NCI-H2171 treated with DMSO at 0.1 percent for 48 hours (cell line): ENCODE results near the gene RNF149.
A peak's percentile ranks its signal among the peaks of the same experiment; 100 is the strongest.
"Not testable (repeated sequence)": the region's sequence is repeated elsewhere in the genome, so short reads cannot be mapped to it uniquely, and the experiment has no call there.

Experiments
- DNase-seq: peaks from one replicate; lab custom pipeline; 2025; lab: John Stamatoyannopoulos, UW

RNF149 gene

GRCh38 chr2:101330253-101330933, 21.9 kb upstream of the RNF149 start:
- no peak for DNase-seq

- peak; percentile 73 for DNase-seq
Observed at GRCh38 chr2:101329026-101329425, 20.5 kb upstream of the RNF149 start.

DNA sequence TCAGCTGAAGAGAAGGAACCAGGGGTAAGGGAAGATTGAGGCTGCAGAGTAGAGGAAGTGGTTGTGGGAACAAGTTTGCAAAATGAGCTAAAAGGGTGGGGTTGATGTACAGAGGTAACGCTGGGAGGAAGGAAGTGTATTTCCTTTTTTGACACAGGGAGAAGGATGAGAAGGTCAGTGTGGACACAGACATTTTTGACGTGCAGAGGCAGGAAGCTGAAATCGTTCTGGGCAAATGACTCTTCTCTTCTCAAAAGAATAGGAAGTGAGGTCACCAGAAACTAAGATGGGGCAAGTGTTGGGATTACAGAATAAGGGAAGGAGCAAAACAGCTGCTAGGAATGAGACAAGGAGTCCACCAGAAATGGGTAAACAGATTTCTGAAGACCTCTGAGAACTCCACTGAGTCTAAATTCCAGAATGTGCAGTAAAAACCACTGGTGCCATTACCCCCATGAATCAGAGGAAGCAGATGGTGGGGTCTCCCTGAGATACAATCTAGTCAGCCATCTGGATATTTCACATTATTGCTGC, 20.0 kb upstream of the RNF149 start:
- DNase-seq: peak; percentile 73

- DNase-seq: no peak
Observed at GRCh38 chr2:101327863-101328394, 19.4 kb upstream of the RNF149 start.

DNA sequence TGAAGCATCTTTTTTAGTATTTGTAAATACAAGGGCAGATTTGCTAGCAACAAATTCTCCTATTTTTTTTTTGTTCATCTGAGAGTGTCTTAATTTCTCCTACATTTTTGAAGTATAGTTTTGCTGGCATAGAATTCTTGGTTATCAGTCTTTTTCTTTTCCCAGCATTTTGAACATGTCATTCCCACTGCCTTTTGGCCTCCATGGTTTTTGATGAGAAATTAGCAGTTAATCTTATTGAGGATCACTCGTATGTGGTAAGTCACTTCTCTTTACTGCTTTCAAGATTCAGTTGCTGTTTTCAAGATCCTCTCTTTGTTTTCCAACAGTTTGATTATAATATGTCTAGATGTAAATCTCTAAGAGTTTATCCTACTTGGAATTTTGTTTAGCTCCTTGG, 16.9 kb upstream of the RNF149 start:
- no peak for DNase-seq

DNA sequence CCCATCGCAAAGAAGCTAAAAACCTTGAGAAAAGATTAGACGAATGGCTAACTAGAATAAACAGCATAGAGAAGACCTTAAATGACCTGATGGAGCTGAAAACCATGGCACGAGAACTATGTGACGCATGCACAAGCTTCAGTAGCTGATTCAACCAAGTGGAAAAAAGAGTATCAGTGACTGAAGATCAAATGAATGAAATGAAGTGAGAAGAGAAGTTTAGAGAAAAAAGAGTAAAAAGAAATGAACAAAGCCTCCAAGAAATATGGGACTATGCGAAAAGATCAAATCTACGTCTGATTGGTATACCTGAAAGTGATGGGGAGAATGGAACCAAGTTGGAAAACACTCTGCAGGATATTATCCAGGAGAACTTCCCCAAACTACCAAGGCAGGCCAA, 8.1 kb upstream of the RNF149 start:
- DNase-seq: not testable (repeated sequence)

DNA sequence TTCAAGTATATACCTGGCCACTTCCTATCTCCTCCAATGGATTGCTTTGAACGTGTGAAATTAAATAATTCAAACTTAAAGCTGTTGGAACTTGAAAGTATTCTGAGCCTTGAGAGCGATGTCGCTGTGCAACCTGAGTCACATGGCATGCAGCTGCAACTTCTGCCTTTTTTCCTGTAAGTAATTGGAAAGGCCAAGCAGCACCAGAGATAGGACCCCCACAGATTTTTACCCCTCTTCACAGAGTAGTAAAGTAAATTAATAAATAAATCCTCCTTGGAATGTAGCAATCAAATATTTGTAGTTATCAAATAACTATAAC, 3.2 kb upstream of the RNF149 start:
- DNase-seq: no peak

DNA sequence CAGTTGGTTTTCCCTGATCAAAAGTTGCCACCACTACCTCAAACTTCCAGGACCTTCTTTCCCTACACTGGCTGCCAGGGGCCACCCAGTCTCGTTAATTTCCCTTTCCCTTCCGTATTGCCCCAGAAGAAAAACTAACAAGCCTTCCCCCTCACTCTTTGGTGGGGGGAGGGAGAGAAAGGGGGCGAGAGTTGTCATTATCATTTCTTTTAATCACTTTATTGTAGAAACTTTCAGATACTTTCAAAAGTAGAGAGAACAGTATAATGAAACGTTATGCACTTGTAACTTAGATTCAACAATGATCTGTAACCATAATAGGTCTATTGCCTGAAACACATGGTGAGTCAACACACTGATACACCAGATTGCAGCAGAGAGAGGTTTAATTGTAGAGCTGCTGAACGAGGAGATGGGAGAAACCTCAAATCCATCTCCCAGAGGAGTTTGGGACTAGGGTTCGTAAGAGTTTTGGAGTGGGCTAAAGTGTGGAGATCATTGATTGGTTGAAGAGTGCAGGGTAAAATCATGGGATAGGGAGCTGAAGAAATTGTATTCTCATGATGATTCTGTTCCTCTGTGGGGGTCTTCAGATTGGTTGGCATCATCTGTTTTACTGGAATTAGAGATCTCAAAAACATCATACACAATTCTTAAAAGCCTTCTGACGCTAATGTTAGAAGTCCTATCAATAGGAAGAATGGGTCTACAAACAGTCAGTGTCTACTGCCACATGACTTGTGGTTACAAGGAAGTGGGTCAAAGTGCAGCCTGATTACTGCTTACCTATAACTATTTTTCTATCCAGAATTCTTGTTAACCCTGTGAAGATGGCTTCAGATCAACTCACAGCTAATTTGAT, 2.6 kb upstream of the RNF149 start:
- no peak for DNase-seq

DNA sequence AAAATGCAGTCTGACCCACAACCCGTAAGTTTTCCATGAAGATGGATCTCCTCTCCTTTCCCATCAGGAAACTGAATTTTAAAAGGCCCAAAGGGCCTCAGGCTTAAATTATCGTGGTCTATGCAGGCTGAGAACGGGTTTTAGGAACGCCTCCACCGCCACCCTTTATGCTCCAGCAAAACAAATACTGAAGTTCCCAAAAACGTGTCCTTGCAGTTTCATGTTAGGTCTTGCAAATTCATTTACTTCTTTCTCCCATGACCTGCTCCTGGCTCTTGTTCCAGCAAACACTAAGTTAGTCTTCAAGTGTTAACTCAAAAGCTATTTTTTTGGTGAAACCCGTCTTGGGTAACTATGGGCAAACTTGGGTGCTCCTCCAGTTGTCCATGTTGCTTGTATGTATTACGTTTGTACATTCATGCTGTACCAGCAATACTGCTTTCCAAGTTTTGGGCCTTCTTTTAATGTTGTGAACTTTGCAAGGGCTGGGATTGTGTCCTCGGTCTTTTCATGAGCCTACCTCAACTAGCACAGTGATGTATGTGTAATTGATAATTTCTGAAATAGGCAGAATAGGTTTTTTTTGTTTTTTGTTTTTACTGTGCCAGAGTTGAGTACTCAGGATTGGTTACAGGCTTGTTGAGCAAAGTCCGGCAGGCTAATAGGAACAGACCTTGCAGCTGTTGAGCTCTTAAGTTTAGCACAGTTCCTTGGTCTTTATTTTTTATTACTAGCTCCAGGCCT, 1.8 kb upstream of the RNF149 start:
- no peak for DNase-seq

DNA sequence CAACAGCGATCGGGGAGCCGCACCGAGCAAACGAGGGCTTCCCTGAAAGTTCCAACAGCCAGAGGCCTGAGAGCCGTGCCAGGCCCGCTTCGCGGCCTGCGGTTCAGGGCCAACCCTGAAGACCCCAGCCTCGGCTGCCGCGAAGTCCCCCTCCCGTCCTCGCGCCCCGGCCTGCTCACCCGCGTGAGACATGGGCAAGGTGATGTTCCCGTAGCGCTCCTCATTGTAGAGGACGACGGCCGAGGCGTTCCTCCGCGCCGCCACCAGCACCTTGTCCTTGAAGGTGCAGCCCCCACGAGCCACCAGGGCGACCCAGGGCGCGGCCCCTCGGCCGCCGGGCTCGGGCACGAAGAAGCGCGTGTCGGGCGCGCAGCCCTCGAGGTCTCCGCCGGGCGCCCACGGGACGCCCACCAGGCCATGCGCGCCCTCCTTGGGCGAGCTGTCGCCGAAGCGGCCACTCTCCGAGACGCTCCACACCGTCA, 510 bp downstream of the RNF149 start:
- DNase-seq: peak; percentile 22

DNA sequence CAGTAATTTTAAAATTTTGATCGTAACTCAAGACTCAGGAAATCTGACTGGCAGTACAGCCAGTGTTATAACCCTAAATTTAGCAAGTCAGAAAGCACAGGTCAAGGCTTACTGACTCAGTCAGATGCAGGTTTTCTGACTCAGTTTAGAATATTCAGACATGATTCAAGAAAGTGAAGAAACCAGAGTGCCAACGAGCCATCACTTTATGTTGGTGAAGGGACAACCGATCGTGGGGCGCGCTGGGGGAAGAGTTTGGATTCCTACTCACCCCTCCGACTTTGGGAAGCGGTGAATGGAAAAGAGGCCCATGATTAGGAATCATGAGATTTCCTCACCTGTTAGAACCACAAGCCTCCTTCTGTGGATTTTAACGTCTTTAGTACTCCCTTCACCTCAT, 998 bp downstream of the RNF149 start:
- DNase-seq: no peak

DNA sequence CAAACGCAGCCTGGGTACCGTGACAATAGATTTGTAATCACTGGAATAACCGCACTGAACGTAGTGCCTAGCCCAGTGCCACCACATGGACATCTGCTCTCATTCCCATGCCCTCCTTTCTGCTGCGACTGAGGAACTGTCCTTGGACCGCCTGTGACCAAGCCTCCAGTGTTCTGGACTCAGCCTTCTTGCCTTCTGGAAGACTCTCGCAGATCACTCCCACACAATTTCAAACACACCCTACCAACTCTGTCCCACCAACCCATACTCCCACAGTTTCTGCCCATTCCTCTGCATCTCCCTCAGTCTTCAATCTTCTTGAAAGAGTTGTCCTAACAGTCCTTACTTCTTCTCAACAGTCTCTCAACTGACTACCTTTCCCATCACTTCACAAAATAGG, 2.1 kb downstream of the RNF149 start:
- DNase-seq: no peak

GRCh38 chr2:101305492-101306078, 2.9 kb downstream of the RNF149 start:
- DNase-seq: no peak

- DNase-seq: no peak
Observed at GRCh38 chr2:101305035-101305434, 3.5 kb downstream of the RNF149 start.

- DNase-seq: no peak
Observed at GRCh38 chr2:101303688-101304087, 4.8 kb downstream of the RNF149 start.

GRCh38 chr2:101302016-101302415, 6.5 kb downstream of the RNF149 start:
- no peak for DNase-seq

DNA sequence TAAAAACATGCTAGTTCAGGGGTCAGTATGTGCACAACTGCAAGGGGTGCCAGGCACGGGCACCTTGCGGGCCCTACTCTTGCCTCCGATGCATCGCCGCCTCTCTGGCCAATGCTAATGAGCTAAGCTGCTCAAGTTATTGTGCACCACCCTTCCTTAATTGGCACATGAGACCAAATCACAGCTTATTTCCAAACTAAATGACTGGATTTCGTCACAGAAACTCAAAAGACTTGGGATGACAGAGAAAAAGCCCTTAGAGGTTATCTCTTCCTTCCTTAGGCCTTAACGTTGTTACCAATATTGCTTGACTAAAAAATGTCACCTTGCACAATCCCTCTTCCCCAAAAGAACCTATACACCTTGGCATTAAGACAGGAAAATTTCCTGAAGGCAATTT, 7.7 kb downstream of the RNF149 start:
- no peak for DNase-seq

GRCh38 chr2:101300164-101300563, 8.3 kb downstream of the RNF149 start:
- DNase-seq: no peak

DNA sequence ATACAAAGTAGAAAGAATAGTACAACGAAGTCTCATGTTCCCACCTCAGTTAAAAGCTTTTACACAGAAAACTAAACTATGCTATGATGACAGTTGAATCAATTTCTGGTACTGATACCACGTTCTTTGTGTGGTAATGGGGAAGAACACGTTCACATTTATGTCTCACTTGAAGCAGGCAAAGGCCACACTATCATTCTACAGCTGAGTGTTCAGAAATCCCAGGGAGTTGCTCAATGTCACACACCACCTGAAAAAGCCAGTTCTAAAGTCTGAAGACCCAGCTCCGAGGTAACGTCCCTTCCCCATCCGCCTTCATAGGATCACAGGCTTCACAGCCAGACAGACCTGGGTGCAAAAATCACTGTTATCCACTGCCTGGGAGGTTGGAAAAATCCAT, 8.9 kb downstream of the RNF149 start:
- DNase-seq: no peak

GRCh38 chr2:101297383-101297782, 11.1 kb downstream of the RNF149 start:
- no peak for DNase-seq

DNA sequence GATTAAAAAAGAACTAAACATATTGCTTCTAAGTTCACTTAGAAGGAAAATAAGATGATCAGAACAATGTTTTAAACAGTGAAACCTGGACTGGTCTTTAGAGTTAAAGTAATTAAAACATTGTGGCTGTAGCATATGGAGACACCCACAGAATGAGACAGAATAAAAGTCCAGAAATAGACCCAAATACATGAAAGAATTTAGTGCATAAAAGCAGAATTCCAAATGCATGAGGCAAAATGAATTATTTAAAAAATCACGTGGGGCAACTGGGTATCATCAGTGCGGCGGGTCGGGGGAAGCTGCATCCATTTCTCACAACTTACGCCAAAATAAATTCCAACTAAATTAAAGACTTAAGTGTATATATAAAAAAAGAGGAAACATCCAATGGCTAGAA, 12.1 kb downstream of the RNF149 start:
- no peak for DNase-seq

GRCh38 chr2:101295895-101296294, 12.6 kb downstream of the RNF149 start:
- DNase-seq: no peak
